H1 (cell line): Measurements from ENCODE around the gene SH3RF2. TPM values are rescaled to one million over a fixed set of nuclear protein-coding genes. Genes with fewer than 3 reads are reported as not detected.
A peak's percentile ranks its signal among the peaks of the same experiment; 100 is the strongest.

Source experiments
- CTCF ChIA-PET: fragments of 300-600 bp; sonication (Branson Sonifier 250); formaldehyde crosslinking; loops from one replicate; lab custom pipeline; 2021; ENCODE audit not compliant: partially characterized antibody; lab: Charles Lee
- POLR2A ChIA-PET: fragments of 300-600 bp; sonication (Branson Sonifier 250); formaldehyde crosslinking; loops from one replicate; lab custom pipeline; 2021; ENCODE audit warnings: inconsistent platforms; ENCODE audit not compliant: partially characterized antibody; lab: Charles Lee
- DNase-seq, 2 experiments: peaks; one replicate each; pipeline versions ENCODE4 v3.0.0 to v3.0.0-alpha.2; 2010 to 2022; ENCODE audit warnings: low spot score in 2 of 2, low read depth in 1 of 2, mixed read lengths in 1 of 2
- FAIRE-seq: peaks from 2 replicates; lab custom pipeline; 2011; peaks lifted over from hg19 to GRCh38; lab: Jason Lieb, UNC
- H2AFZ ChIP-seq: 2 replicates; pipeline ENCODE4 v1.8.1; 2012; ENCODE audit warnings: low read length, inconsistent platforms
- H2AK5ac ChIP-seq: 2 replicates; pipeline ENCODE4 v1.6.1; 2013; ENCODE audit warnings: low read depth, low read length
- H2BK120ac ChIP-seq: replicated peaks from 2 replicates; pipeline ENCODE3; 2013; ENCODE audit warnings: low read depth, low read length, inconsistent platforms
- H2BK12ac ChIP-seq: 2 replicates; pipeline ENCODE4 v1.6.1; 2013; ENCODE audit warnings: low read depth, low read length
- H2BK15ac ChIP-seq: 2 replicates; pipeline ENCODE4 v1.6.1; 2013; ENCODE audit warnings: low read length
- H2BK20ac ChIP-seq: 2 replicates; pipeline ENCODE4 v1.6.1; 2013; ENCODE audit warnings: low read length
- H2BK5ac ChIP-seq: 2 replicates; pipeline ENCODE4 v1.6.1; 2013; ENCODE audit warnings: low read depth, low read length
- H3K14ac ChIP-seq: 2 replicates; pipeline ENCODE4 v1.6.1; 2013; ENCODE audit warnings: inconsistent platforms; ENCODE audit not compliant: insufficient read length
- H3K18ac ChIP-seq: 2 replicates; pipeline ENCODE4 v1.6.1; 2013; ENCODE audit warnings: low read length; ENCODE audit errors: extremely low read depth
- H3K23ac ChIP-seq: 2 replicates; pipeline ENCODE4 v1.6.1; 2013; ENCODE audit warnings: inconsistent platforms; ENCODE audit not compliant: insufficient read length
- H3K23me2 ChIP-seq: 2 replicates; pipeline ENCODE4 v1.6.1; 2013; ENCODE audit warnings: low read depth, low read length
- H3K27ac ChIP-seq: 2 replicates; pipeline ENCODE4 v1.6.1; 2011; ENCODE audit warnings: low read depth, low read length, inconsistent platforms
- H3K27me3 ChIP-seq, 4 experiments: replicated peaks in 1 of 4; 1 replicate in 1 of 4; 2 replicates in 3 of 4; pipeline versions ENCODE4 v1.6.1 to v1.8.1; 2011 to 2013; ENCODE audit warnings: low read length in 3 of 4, mild to moderate bottlenecking in 3 of 4, inconsistent platforms in 2 of 4, mixed read lengths in 2 of 4, moderate library complexity in 1 of 4; ENCODE audit not compliant: control insufficient read depth in 3 of 4, insufficient read depth in 3 of 4; ENCODE audit errors: extremely low read depth in 1 of 4
- H3K36me3 ChIP-seq, 4 experiments: 2 replicates each; pipeline versions ENCODE4 v1.6.1 to v1.8.1; 2011 to 2013; ENCODE audit warnings: mild to moderate bottlenecking in 4 of 4, low read length in 3 of 4, moderate library complexity in 2 of 4, control low read depth in 1 of 4, inconsistent platforms in 1 of 4; ENCODE audit not compliant: insufficient read depth in 4 of 4, control insufficient read depth in 2 of 4
- H3K4ac ChIP-seq: replicated peaks from 2 replicates; pipeline ENCODE3; 2013; ENCODE audit warnings: low read length, low read depth, mixed read lengths, inconsistent platforms; ENCODE audit not compliant: insufficient read length
- H3K4me1 ChIP-seq, 4 experiments: replicated peaks in 1 of 4; 1 replicate in 1 of 4; 2 replicates in 3 of 4; pipeline versions ENCODE4 v1.6.1 to v1.8.1; 2011 to 2013; ENCODE audit warnings: low read length in 3 of 4, inconsistent platforms in 2 of 4, mixed read lengths in 1 of 4; ENCODE audit not compliant: insufficient read depth in 4 of 4, control insufficient read depth in 3 of 4
- H3K4me2 ChIP-seq, 2 experiments: 2 replicates each; pipeline versions ENCODE4 v1.6.1 to v1.8.1; 2011 to 2013; ENCODE audit warnings: low read depth in 2 of 2, low read length in 2 of 2, control low read depth in 1 of 2, inconsistent platforms in 1 of 2, mild to moderate bottlenecking in 1 of 2; ENCODE audit not compliant: insufficient read depth in 1 of 2
- H3K4me3 ChIP-seq, 4 experiments: fragments of 200-600, 300-600 bp in 1 of 4; sonication (generic), shearing (Covaris generic), sonication (Bioruptor Twin) in 1 of 4; 2 replicates each; pipeline versions ENCODE4 v1.5.1 to v1.8.1; 2011 to 2016; ENCODE audit warnings: low read length in 4 of 4, low read depth in 3 of 4, control low read depth in 2 of 4, inconsistent platforms in 2 of 4, mild to moderate bottlenecking in 2 of 4, mixed read lengths in 1 of 4, moderate library complexity in 1 of 4; ENCODE audit not compliant: insufficient read depth in 2 of 4; ENCODE audit errors: extremely low read depth in 1 of 4
- H3K56ac ChIP-seq: replicated peaks from 2 replicates; pipeline ENCODE3; 2013; ENCODE audit warnings: low read depth, mild to moderate bottlenecking, mixed read lengths, low read length, inconsistent platforms; ENCODE audit not compliant: insufficient read length
- H3K79me1 ChIP-seq: 2 replicates; pipeline ENCODE4 v1.6.1; 2013; ENCODE audit warnings: low read depth, low read length, control low read depth
- H3K79me2 ChIP-seq, 2 experiments: 2 replicates each; pipeline versions ENCODE4 v1.6.1 to v1.8.1; 2012 to 2013; ENCODE audit warnings: low read length in 2 of 2, mild to moderate bottlenecking in 2 of 2, inconsistent platforms in 1 of 2; ENCODE audit not compliant: insufficient read depth in 2 of 2, control insufficient read depth in 1 of 2
- H3K9ac ChIP-seq, 4 experiments: replicated peaks in 1 of 4; 1 replicate in 1 of 4; 2 replicates in 3 of 4; pipeline versions ENCODE4 v1.6.1 to v1.8.1; 2011 to 2013; ENCODE audit warnings: low read depth in 3 of 4, low read length in 3 of 4, control low read depth in 2 of 4, mild to moderate bottlenecking in 2 of 4, moderate library complexity in 2 of 4, inconsistent platforms in 1 of 4; ENCODE audit errors: extremely low read depth in 1 of 4
- H3K9me3 ChIP-seq, 2 experiments: 2 replicates each; pipeline versions ENCODE4 v1.6.1 to v1.8.1; 2012 to 2013; ENCODE audit warnings: mild to moderate bottlenecking in 2 of 2, moderate library complexity in 2 of 2, control low read depth in 1 of 2, inconsistent platforms in 1 of 2, low read depth in 1 of 2, low read length in 1 of 2, mixed read lengths in 1 of 2; ENCODE audit not compliant: insufficient read depth in 2 of 2
- H4K20me1 ChIP-seq, 2 experiments: replicated peaks in 1 of 2; 2 replicates each; pipeline versions ENCODE3 to v1.8.1; 2011 to 2013; ENCODE audit warnings: inconsistent platforms in 2 of 2, low read length in 2 of 2, mild to moderate bottlenecking in 1 of 2; ENCODE audit not compliant: insufficient read depth in 2 of 2, control insufficient read depth in 1 of 2
- H4K5ac ChIP-seq: 2 replicates; pipeline ENCODE4 v1.6.1; 2013; ENCODE audit warnings: low read length, low read depth, mixed read lengths, inconsistent platforms; ENCODE audit not compliant: insufficient read length
- H4K8ac ChIP-seq: 2 replicates; pipeline ENCODE4 v1.8.0; 2013; ENCODE audit warnings: mild to moderate bottlenecking, moderate library complexity, low read length, inconsistent platforms; ENCODE audit not compliant: insufficient read depth; ENCODE audit errors: extremely low read depth
- H4K91ac ChIP-seq: replicated peaks from 2 replicates; pipeline ENCODE3; 2013; ENCODE audit warnings: low read length, mixed read lengths, inconsistent platforms; ENCODE audit not compliant: insufficient read length
- ATF3 ChIP-seq: IDR thresholded peaks from 2 replicates; pipeline ENCODE4 v1.6.1; 2011; ENCODE audit warnings: low read depth, mild to moderate bottlenecking, low read length; ENCODE audit not compliant: insufficient read depth
- EP300 ChIP-seq, 2 experiments: IDR thresholded peaks; 1 replicate in 1 of 2; 2 replicates in 1 of 2; pipeline ENCODE4 v1.6.1; 2011 to 2012; ENCODE audit warnings: low read depth in 2 of 2, low read length in 2 of 2, mild to moderate bottlenecking in 2 of 2, borderline replicate concordance in 1 of 2, inconsistent platforms in 1 of 2, moderate library complexity in 1 of 2
- EZH2 ChIP-seq: fragments of 200-600 bp; sonication (generic); IDR thresholded peaks from 2 replicates; pipeline ENCODE4 v1.7.1; 2012; ENCODE audit warnings: low read depth, mild to moderate bottlenecking, moderate library complexity, low read length, inconsistent platforms; ENCODE audit not compliant: severe bottlenecking
- KDM4A ChIP-seq: IDR thresholded peaks from one replicate; pipeline ENCODE4 v1.7.1; 2012; ENCODE audit warnings: low read depth, mild to moderate bottlenecking, moderate library complexity, low read length, inconsistent platforms; ENCODE audit not compliant: severe bottlenecking
- MAFK ChIP-seq: IDR thresholded peaks from 2 replicates; pipeline ENCODE4 v1.6.1; 2012; ENCODE audit warnings: low read depth, mild to moderate bottlenecking, improper control_type of control experiment, low read length
- RBBP5 ChIP-seq: IDR thresholded peaks from 2 replicates; pipeline ENCODE4 v1.7.1; 2012; ENCODE audit warnings: low read depth, mild to moderate bottlenecking, inconsistent platforms, low read length, moderate library complexity, borderline replicate concordance
- SAP30 ChIP-seq: fragments of 300-600 bp; sonication (generic); IDR thresholded peaks from 2 replicates; pipeline ENCODE4 v1.7.1; 2012; ENCODE audit warnings: low read length, moderate library complexity, mild to moderate bottlenecking, inconsistent platforms; ENCODE audit not compliant: insufficient read depth, insufficient replicate concordance
- SP1 ChIP-seq: IDR thresholded peaks from 2 replicates; pipeline ENCODE4 v1.6.1; 2011; ENCODE audit warnings: low read depth, low read length
- TCF12 ChIP-seq: IDR thresholded peaks from 2 replicates; pipeline ENCODE4 v1.6.1; 2011; ENCODE audit warnings: low read depth, mild to moderate bottlenecking, low read length
- USF2 ChIP-seq: IDR thresholded peaks from 2 replicates; pipeline ENCODE4 v1.6.1; 2011; ENCODE audit warnings: low read length, improper control_type of control experiment
- WGBS, 2 experiments: shearing (Covaris generic) in 1 of 2; methylation state at CpG; one replicate each; pipeline versions ENCODE4 v1.1.6 to v1.1.7; 2013 to 2015; ENCODE audit warnings: low lambda C conversion rate in 2 of 2, mixed read lengths in 2 of 2, inconsistent platforms in 1 of 2, low coverage in 1 of 2, missing lambda C conversion rate in 1 of 2; ENCODE audit not compliant: insufficient replicate concordance in 2 of 2, insufficient coverage in 1 of 2, insufficient read length in 1 of 2; ENCODE audit errors: extremely low coverage in 1 of 2, missing lambda C conversion rate in 1 of 2; 5-methylcytosine and 5-hydroxymethylcytosine counted together
- polyA plus RNA-seq, 7 experiments: library from polyadenylated mRNA; depleted of rRNA in 3 of 7; stranded (reverse) in 5 of 7; unstranded in 2 of 7; fragments of >200 nt in 5 of 7; fragments of 200-250 nt in 2 of 7; gene quantifications; 1 replicate in 5 of 7; 2 replicates in 1 of 7; 4 replicates in 1 of 7; pipeline versions ENCODE4 v1.2.1 to v1.2.3, GENCODE V29; 2011 to 2013; ENCODE audit warnings: missing spikeins in 2 of 7, mixed read lengths in 2 of 7
- total RNA-seq: library from RNA; stranded (reverse); fragmentation: NEBNext Ultra II Directional; extraction: Animal tissue kit (Norgen Biotek cat#: 25700); gene quantifications from 2 replicates; pipeline ENCODE4 v1.2.1, GENCODE V29; 2021

The SH3RF2 gene
- total and polyA plus RNA-seq, 2 of the 8 experiments (the other 6 are each of a cell fraction or from before 2014, with no cell fraction given) = 0.80 to 0.95 TPM

DNA sequence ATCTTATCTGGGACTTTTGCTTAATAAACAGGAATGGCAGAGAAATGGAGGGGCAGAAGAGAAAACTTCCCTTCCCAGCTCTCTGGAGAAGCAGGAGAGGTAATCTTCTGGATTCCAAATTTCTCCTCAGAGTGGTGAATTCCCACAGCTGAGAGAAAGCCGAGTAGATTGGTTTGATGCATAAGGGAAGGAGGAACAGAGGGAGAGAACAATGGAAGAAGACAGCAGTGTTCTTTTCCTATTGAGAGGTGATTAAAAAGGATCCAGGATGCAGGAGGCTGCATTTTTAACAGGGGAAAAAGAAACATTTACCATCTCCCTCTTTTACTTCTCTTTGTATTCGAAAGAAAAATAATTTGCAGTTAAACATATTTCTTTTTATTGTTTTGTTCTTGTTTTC, 13.1 kb downstream of the SH3RF2 start:
- ChIA-PET POLR2A (interaction anchor here (0.7 kb wide), 1 partner anchor 13 kb away, joined by 3 read pairs; the partner anchor contains the start of gene SH3RF2), CTCF (interaction anchor here (0.9 to 4.3 kb wide), 9 partner anchors 11 to 123 kb away, joined by 3 to 18 read pairs (median 3); no protein-coding TSS in a partner anchor)
- Histone ChIP-seq H3K18ac (no peak overlapping the region), H3K23ac (no peak overlapping the region), H2BK5ac (no peak overlapping the region), H2AK5ac (no peak overlapping the region), H3K79me1 (no peaks in the 10 kb centered on the region), H2BK20ac (no peak overlapping the region), H3K27ac (no peak overlapping the region), H3K27me3 (no peaks in the 10 kb centered on the region), H3K9me3 (no peaks in the 10 kb centered on the region), H2BK15ac (no peak overlapping the region), H3K4me3 (no peak overlapping the region), H4K8ac (no peak overlapping the region), H4K20me1 (no peaks in the 10 kb centered on the region), H3K36me3 (no peaks in the 10 kb centered on the region), H3K56ac (no peak overlapping the region), H3K4ac (no peak overlapping the region), H3K9ac (no peak overlapping the region), H2AFZ (peak overlapping the region; percentile 50; the same call in 1 of the 2 replicates), H4K5ac (no peak overlapping the region), H4K91ac (no peak overlapping the region), H3K4me1 (peaks cover 0 to 7% (median 4%) of the 10 kb centered on the region in 4 experiments; a peak in 4 of 7 replicates), H3K14ac (no peak overlapping the region), H2BK12ac (no peak overlapping the region), H3K23me2 (no peaks in the 10 kb centered on the region), H3K4me2 (no peak overlapping the region), H3K79me2 (no peaks in the 10 kb centered on the region), H2BK120ac (no peak overlapping the region)
- no peak for DNase-seq
- no peak for TF ChIP-seq KDM4A
- TF ChIP-seq USF2 = no peak
- TF ChIP-seq EP300 (IDR thresholded peaks at IDR 0.05; ENCODE audit: borderline replicate concordance in 1 of 2, low read depth in 2 of 2, low read length in 2 of 2) = no peak
- no peak for TF ChIP-seq MAFK
- no peak for TF ChIP-seq SAP30
- no peak for TF ChIP-seq ATF3
- no peak for TF ChIP-seq SP1
- no peak for TF ChIP-seq EZH2
- TF ChIP-seq TCF12 = no peak
- TF ChIP-seq RBBP5 = no peak
- FAIRE-seq = no peak
- WGBS, 2 experiments = 55% methylated on average over 2 of the region's 2 CpGs; no CpG with 5 or more reads in 1 of the 2 experiments
